NCI-H524 (cell line): Measurements from ENCODE around the gene GNG7.
"Not testable (repeated sequence)": the region's sequence is repeated elsewhere in the genome, so short reads cannot be mapped to it uniquely, and the experiment has no call there.

ENCODE experiments used
- DNase-seq, 2 experiments: peaks; one replicate each; lab custom pipeline; 2025; lab: John Stamatoyannopoulos, UW

GNG7 gene

DNA sequence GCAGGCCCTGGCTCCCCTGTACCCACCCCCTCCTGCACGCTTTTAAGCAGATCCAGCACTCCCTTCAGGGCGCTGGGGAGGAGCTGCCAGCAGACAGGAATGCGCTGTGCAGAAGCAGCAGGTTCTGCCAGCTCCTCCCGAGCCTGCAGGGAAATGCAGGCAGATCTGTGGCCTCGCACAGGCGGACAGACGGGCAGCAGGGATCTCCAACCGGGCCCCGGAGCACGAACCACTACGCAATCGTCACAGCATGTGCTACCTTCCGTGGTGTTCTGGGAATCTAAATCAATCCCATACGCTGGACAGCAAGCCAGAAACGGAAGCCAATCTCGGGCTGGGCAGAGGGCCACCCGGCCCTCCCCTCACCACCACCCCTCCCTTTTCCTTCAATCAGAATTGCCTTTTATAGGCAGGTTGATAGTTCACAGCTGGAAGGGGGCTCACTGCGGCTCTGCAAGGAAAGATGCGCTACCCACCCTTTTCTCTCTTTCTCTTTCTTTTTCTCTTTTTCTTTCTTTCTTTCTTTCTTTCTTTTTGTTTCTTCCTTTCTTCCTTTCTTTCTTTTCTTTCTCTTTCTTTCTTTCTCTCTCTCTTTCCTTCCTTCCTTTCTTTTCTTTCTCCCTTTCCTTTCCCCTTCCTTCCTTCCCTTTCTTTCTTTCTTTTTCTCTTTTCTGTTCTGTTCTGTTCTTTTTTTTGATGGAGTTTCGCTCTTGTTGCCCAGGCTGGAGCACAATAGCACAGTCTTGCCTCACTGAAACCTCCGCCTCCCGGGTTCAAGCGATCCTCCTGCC is 99.9 kb downstream of the GNG7 start:
- peak in 1 of 2 experiments; percentile 24 for DNase-seq

DNA sequence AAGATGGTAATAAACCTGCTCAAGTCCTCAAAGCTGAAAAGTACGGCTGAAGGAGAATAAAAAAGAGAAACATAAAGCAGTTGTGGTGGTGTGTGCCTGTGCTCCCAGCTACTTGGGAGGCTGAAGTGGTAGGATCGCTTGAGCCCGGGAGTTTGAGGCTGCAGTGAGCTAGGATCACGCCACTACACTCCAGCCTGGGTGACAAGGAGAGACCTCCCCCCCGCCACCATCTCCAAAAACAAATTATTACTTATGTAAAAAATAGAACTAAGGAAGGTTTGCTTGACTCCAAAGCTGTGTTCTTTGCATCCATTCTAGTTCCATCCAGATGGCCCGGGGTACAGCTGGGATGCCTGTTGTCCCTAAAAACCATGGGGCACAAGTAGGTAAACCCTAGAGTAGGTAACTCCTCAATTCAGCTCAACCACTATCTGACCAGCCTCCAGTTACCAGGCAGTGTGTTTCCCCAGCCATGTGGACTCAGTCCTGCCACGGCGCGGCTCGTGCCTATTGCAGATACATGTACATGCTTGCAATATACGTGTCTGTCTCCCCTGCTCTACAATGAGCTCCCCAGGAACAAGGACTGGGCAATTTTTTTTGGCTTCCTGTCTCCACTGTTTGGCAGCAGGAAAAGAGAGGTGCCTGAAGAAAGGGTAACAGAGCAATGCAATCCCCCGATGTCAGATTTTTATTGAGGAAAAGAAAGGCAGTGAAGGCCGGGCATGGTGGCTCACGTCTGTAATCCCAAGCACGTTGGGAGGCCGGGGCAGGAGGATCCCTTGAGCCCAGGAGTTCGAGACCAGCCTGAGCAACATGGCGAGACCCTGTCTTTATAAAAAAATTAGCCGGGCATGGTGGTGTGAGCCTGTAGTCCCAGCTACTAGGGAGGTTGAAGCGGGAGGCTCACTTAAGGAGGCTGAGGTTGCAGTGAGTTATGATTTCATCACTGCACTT is 101.3 kb downstream of the GNG7 start:
- no peak for DNase-seq

DNA sequence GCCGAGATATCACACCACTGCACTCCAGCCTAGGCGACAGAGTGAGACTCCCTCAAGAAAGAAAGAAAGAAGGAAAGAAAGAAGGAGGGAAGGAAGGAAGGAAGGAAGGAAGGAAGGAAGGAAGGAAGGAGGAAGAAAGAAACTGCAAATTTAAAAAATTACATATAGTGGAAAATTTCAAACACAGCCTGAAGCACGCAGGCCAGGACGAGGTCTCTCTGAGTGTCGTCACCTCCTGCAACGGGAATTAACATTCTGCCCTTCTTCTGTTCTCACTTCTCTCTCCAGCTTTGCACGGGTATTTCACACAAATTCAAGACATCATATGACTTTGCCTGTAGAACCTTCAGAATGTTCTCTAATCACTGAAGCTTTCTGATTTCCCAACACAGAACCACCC is 108.2 kb downstream of the GNG7 start:
- no peak for DNase-seq

DNA sequence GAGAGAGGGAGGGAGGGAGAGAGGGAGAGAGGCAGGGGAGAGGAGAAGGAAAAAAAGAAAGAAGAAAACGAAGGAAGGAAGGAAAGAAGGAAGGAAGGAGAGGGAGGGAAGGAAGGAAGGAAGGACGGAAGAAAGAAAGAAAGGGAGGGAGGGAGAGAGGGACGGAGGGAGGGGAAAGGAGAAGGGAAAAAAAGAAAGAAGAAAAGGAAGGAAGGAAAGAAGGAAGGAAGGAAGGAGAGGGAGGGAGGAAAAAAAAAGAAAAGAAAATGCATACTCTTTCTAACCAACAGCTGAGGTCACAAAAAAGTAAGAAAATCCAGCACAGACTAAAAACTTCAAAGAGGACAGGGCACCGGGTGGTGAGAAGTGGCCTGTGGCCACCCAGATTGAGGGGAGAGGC is 109.7 kb downstream of the GNG7 start:
- DNase-seq, result no peak

DNA sequence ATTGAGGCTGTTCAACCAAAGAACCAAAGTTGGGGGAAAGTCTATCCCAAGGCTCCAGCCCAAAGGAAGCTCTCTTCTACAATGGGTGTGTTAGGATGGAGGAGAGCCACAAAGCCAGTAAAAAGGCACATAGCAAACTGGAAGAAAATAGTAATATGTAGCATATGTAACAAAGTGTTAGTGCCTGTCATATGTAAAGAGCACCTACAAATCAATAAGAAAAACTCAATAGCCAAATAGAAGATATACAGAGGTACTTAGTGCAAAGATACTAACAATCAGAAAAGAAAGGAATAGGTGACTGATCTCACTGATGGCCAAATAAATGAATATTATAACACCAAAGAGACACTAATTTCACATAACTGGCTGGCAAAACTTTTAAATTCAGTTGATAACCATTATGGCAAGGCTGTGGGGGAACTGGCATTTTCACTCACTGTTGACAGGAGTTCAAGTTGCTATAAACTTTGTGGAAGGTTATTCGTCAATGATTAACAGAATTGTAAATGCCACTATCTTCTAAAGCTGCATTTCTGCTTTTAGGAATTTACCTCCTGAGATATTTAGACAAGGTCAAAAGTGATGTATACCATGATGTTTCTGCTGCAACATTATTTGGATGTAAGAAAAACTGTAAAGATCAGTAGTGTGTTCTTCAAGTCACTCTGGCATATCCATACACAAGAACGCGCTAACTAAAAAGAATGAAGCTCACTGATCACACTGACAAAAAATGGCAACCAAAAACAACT is 110.8 kb downstream of the GNG7 start:
- no peak for DNase-seq

DNA sequence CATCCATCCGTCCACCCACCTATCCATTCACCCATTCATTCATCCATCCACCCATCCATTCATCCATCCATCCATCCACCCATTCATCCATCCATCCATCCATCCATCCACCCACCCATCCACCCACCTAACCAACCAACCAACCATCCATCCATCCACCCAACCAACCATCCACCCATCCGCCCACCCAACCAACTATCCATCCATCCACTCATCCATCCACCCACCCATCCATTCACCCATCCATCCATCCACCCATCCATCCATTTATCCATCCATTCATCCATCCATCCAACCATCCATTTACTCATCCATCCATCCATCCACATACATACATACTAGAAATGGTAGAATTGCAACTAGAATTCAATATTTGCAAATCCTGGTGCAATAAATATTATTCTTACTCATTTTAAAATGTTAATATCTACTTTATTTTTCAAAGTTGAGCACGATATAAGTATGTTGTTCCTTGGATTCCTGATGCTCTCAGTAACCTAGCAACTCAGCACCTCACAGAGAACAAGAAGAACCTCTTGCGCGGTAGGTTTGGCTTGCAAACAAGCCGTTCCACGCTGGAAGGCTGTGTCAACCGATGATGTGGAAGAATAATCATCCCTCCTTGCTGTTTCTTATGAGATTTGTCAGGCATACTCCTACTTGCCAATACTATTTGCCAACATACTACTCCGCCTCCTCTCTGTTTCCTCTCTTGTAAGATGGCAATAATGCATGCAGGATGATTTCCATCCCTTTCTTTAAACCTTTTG is 111.7 kb downstream of the GNG7 start:
- DNase-seq, result no peak

DNA sequence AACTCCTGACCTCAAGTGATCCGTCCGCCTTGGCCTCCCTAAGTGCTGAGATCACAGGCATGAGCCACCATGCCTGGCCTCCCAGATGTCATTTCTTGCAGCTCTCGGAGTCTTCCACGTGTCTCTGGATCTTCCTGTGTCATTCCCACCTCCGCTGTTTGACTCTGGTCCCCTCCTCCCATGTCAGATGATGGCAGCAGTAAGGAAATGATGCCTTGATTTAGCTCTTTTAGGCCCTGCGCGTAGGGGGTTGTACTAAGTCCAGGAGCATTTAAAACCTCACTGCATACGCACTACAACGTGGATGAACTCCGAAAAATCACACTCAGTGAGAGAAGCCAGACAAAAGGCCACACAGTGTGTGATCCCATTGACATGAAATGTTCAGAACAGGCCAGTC is 113.1 kb downstream of the GNG7 start:
- no peak for DNase-seq

DNA sequence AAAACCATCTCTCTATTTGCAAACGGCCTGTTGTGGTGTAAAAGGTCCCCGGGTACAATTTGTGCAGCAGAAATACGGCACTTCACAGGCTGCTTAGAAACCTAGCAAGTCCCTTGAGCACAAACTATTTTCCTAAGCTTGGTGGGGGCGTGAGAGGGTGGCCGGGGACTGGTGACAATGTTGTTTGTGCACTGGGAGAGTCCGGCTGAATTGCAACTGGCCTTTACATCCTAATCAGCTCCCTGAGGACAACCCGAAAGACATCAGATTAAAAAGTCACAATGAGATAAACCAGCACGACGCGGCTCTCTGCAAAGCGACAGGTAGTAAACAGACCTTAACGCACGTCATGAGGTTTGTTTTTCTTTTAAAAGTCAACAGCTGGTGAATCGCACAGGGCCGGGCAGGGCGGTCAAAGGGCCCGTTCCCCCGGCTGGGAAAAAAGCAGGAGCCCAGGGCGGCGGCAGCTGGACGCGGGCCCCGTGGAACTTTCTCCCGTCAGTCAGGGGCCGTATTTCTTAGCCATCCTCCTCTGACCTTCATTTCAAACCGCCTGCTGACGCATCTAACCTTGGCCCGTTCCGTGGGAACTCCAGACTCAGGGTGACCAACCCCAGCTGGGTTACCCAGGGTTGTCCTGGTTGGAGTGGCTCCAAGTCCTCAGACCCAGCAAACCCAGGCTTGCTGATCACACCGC is 114.3 kb downstream of the GNG7 start:
- no peak for DNase-seq

DNA sequence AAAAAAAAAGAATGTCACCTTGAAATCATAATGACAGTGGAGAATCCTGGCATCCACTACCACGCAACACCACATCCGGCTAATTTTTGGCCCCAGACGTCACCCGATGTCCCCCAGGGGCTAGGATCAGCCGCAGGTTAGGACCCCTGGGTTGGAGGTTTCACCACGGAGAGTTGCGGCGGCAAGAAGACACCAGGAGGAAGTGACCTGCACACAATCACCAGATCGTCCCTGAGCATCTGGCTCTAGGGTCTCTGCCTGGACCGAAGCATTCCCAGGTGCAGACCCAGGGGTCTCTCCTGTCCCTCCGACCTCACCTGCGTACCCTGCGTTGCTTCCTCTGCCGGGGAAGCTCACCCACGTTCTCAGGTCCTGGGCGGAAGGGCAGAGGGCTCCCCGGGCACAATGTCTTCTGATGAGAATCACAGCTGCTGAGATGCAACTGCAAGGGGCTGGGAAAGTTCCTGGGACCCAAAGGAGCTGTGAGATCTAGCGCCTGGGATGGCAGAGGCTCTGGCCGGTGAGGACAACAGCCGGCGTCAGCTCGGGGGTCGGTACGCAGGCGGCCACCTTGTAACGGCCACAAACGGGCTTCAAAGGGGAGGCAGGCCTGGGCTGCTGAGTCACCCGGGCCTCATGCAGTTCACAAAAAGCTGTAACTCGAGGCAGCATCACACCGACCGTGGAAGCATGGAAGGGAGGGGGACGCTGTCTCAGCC is 115.3 kb downstream of the GNG7 start:
- DNase-seq, result no peak

DNA sequence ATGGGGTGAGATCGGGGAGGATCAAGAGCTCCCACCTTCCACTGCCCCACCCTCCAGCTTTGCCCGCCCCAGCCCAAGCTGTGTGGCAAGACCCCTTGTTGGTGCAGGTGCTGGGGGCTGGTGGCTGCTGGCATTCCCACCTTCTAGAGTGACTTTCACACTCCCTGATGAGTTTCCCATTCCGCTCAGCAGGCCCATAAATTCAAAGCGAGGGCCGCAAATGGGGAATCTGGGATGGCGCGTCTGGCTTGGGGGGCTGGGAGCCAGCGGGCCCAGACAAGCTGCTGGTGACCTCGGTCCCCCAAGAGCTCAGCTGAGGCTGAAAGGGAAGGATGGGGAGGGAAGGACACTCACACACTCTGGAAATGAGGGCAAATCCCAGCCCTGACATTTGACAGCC is 116.3 kb downstream of the GNG7 start:
- no peak for DNase-seq

DNA sequence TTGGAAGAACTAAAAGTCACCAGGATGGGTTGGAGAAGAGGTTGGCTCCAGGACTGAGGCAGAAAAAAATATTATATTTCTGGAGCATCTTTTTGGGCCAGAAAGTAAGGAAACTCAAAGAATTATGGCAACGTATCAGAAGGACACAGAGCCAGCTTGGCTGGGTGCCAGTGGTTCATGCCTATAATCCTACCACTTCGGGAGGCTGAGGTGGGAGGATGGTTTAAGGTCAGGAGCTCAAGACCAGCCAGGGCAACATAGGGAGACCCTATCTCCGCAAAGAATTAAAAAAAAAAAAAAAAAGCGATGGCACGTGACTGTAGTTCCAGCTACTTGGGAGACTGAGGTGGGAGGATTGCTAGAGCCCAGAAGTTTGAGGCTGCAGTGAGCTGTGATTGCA is 118.5 kb downstream of the GNG7 start:
- DNase-seq, result no peak

DNA sequence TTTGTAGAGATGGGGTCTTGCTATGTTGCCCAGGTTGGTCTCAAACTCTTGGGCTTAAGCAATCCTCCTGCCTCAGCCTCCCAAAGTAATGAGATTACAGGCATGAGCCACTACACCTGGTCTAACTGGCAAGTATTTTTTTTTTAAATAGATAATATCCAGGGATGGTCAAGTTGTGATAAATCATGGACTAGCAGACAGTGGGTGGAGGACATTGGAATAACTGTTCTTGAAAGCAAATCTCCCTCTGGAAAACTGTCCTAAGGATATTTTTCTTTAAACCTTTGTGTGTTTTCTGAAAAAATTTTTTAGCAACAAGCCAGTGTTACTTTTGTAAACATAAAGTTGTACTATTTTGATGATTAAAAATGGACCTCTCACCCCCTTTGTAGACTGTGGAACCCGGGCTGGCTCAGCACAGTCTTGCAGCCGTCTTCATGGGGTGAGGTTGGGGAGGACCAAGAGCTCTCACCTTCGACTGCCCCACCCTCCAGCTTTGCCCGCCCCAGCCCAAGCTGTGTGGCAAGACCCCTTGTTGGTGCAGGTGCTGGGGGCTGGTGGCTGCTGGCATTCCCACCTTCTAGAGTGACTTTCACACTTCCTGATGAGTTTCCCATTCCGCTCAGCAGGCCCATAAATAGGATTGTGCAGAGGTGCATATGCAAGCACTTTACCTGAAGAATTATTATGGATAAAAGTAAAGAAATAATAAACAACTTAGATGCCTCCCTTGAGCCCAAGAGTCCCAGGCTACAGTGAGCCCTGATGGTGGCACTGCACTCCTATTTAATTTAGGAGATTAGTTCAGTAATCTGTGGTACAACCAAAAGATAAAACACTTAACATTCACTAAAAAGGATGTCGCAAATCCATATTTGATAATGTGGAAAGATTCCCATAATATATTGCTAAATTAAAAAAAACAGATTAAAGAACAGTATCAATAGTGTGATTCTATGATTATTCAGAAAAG is 119.2 kb downstream of the GNG7 start:
- DNase-seq, result no peak

DNA sequence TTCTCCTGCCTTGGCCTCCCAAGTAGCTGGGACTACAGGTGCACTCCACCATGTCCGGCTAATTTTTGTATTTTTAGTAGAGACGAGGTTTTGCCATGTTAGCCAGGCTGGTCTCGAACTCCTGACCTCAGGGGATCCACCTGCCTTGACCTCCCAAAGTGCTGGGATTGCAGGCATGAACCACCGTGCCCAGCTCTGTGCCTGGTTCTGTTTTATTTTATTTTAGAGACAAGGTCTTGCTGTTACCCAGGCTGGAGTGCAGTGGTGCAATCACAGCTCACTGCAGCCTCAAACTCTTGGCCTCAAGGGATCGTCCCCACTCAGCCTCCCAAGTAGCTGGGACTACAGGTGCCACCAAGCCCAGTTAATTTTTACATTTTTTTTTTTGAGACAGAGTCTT is 122.1 kb downstream of the GNG7 start:
- DNase-seq, result not testable (repeated sequence)

DNA sequence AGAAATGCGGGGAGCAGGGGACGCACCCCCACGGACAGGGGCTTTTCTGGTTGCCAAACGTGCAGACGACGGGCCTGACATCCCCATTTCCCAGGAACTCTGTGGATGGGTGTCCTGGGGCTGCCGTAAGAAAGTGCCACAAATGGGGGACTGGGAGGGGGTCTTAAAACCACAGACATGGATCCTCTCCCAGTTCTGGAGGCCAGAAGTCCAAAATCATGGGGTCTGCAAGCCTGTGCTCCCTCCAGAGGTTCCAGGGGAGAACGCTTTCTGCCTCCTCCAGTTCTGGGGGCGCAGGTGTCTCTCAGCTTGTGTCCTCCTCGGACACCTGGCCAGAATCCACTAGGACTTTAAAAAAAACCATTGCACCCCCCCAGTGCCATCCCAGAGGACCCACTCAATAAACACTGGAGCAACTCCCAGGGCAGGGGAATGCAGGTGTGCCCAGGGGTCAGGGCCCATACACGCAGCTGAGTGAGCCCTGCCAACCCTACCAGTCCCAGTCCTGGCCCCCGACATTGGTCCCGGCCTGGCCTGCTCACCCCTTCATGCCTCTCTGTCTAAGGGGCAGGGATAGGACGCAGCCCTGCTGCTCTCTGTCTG is 122.7 kb downstream of the GNG7 start:
- DNase-seq, result no peak

DNA sequence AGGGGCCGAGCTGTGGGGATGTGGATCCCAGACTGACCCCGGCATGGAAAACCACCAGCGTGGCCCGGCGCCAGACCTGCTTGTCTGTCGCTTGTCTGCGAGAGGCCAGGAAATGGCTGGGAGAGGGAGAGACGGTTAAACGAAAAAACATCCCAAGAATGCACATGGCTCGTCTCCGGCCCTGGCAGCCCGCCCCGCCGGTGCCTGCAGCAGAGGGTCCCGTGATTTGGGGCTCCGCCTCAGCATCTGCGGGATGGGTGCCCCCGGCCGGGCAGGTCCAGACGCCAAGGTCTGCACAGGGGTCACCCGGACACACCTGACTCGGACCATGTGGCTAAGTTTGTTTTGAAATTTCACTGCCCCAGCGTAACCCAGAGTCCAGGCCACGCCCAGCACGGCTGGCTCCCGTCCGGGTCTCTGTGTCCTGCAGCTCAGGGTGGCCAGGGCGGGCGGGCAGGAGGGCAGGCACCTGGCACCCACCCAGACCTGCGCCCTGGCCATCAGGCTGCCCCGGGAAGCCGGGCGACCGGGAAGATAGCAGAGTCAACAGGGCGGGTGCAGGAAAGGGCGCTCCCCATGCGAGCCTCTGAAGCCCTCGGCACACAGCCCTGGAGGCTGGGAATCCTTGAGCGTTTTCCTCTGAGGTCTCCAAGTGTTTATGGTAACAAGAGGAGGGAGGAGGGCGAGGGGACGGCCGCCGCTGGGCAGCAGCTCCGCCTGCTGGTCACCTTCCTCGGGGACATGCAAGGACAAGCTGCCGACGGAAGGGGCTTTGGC is 123.4 kb downstream of the GNG7 start:
- peak; percentile 41 to 71 for DNase-seq

DNA sequence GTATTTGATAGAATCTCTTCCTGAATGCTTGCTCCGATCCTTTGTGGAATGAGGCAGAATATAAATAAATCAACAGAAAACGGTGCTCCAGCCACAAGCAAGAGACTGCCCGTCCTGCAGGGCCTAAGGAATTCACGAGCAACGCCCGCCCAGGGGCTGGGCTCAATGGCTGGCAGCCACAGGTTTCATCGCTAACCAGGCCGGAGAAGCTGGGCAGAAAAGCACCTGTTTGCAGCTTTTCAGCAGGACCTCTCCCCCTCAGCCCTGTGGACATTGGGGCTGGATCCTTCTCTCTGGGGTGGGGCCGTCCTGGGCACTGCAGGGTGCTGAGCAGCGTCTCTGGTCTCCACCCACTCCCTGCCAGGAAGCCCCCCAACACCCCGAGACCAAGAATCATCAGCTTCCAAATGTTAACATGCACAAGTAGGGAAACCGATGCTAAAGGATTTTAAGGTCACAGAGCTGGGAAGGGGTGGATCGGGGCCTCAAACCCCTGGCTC is 124.1 kb downstream of the GNG7 start:
- DNase-seq, result no peak

DNA sequence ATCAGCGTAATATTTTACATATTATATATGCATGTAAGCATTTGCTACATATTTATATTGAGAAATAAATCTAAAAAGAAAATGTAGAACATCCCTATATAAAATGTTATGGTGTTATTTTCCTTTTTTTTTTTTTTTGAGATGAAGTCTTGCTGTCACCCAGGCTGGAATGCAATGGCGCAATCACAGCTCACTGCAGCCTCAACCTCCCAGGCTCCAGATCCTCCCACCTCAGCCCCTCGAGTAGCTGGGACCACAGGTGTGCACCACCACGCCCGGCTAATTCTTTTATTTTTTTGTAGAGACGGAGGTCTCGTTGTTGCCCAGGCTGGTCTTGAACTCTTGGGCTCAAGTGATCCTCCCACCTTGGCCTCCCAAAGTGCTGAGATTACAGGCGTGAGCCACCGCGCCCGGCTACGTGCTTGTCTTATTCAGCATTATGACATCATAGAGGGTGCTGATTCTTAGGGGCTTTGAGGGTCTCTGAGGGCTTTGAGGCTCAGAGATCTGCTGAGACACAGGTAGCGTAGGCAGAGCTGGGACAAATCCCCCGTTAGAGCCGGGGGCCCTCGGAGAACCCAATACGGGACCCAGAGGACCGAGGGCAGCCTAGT is 124.7 kb downstream of the GNG7 start:
- DNase-seq, result no peak
